ENCODE data around the gene PARD3. TPM values are rescaled to one million over a fixed set of nuclear protein-coding genes. Genes with fewer than 3 reads are reported as not detected.

Gene PARD3
- total RNA-seq, 1 experiment from 2014 or later: 51.8 TPM

DNA sequence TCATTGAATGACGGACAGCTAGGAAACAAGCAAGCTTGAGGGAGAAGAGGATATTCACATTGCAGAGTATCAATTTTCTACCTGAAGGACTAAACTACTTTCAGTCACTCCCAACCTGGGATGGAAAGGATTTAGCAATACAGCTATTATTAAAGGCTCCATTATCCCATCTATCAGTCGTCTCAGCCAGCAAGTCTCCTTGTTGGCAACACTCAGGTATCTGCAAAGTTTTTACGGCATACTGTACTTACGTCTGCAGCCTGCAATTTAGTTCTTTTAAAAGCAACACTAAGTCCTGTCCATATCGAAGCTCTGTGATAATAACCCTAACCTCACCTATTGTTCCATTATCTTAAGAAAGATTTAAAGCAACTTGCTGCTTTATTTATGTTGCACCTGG, 689.4 kb downstream of the PARD3 start:
- Mint-ChIP-seq H3K4me3 (no peak overlapping the region), H3K27ac (no peak overlapping the region), H3K36me3 (peaks cover 6% of the 10 kb centered on the region), H3K9me3 (peaks cover 6% of the 10 kb centered on the region; the same call in 1 of the 2 replicates), H3K4me1 (peaks cover 8% of the 10 kb centered on the region), H3K27me3 (ENCODE audit: low read depth) (no peaks in the 10 kb centered on the region)
- TF ChIP-seq, protein P1, sequence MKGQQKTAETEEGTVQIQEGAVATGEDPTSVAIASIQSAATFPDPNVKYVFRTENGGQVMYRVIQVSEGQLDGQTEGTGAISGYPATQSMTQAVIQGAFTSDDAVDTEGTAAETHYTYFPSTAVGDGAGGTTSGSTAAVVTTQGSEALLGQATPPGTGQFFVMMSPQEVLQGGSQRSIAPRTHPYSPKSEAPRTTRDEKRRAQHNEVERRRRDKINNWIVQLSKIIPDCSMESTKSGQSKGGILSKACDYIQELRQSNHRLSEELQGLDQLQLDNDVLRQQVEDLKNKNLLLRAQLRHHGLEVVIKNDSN (CRISPR knock-in tag; IDR thresholded peaks at IDR 0.05): no peak
- TF ChIP-seq SP1 (CRISPR knock-in tag; conservative IDR thresholded peaks at IDR 0.05): no peak
- no peak for TF ChIP-seq CBFB (CRISPR knock-in tag; IDR thresholded peaks at IDR 0.05; ENCODE audit: low read depth)
- no peak for TF ChIP-seq RORB (CRISPR knock-in tag; IDR thresholded peaks at IDR 0.05)
- TF ChIP-seq, protein P2, sequence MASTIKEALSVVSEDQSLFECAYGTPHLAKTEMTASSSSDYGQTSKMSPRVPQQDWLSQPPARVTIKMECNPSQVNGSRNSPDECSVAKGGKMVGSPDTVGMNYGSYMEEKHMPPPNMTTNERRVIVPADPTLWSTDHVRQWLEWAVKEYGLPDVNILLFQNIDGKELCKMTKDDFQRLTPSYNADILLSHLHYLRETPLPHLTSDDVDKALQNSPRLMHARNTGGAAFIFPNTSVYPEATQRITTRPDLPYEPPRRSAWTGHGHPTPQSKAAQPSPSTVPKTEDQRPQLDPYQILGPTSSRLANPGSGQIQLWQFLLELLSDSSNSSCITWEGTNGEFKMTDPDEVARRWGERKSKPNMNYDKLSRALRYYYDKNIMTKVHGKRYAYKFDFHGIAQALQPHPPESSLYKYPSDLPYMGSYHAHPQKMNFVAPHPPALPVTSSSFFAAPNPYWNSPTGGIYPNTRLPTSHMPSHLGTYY (CRISPR knock-in tag; IDR thresholded peaks at IDR 0.05): no peak
- no peak for TF ChIP-seq NFYB (CRISPR knock-in tag; conservative IDR thresholded peaks at IDR 0.05; ENCODE audit: low read depth)
- no peak for TF ChIP-seq ZNF416 (CRISPR knock-in tag; IDR thresholded peaks at IDR 0.05)
- TF ChIP-seq NR3C1 (CRISPR knock-in tag; conservative IDR thresholded peaks at IDR 0.05; ENCODE audit: low read depth): no peak
- TF ChIP-seq GABPB1 (CRISPR knock-in tag; IDR thresholded peaks at IDR 0.05): no peak
- TF ChIP-seq GTF2I (CRISPR knock-in tag; conservative IDR thresholded peaks at IDR 0.05): no peak
- TF ChIP-seq EMX1 (CRISPR knock-in tag; IDR thresholded peaks at IDR 0.05): no peak
- TF ChIP-seq, protein P3, sequence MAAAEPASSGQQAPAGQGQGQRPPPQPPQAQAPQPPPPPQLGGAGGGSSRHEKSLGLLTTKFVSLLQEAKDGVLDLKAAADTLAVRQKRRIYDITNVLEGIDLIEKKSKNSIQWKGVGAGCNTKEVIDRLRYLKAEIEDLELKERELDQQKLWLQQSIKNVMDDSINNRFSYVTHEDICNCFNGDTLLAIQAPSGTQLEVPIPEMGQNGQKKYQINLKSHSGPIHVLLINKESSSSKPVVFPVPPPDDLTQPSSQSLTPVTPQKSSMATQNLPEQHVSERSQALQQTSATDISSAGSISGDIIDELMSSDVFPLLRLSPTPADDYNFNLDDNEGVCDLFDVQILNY (CRISPR knock-in tag; IDR thresholded peaks at IDR 0.05): no peak
- TF ChIP-seq ESRRA (CRISPR knock-in tag; IDR thresholded peaks at IDR 0.05; ENCODE audit: borderline replicate concordance): no peak
- no peak for TF ChIP-seq FOXK1 (CRISPR knock-in tag; IDR thresholded peaks at IDR 0.05)
- TF ChIP-seq PRRX2 (CRISPR knock-in tag; IDR thresholded peaks at IDR 0.05): no peak
- TF ChIP-seq ZNF396 (CRISPR knock-in tag; IDR thresholded peaks at IDR 0.05; ENCODE audit: borderline replicate concordance): no peak
- TF ChIP-seq TCF7 (CRISPR knock-in tag; IDR thresholded peaks at IDR 0.05; ENCODE audit: low read depth): no peak
- no peak for ATAC-seq
- POLR2A ChIA-PET: no interaction called here
- no peak for DNase-seq (ENCODE audit: low spot score)
- CTCF ChIA-PET: no interaction called here

DNA sequence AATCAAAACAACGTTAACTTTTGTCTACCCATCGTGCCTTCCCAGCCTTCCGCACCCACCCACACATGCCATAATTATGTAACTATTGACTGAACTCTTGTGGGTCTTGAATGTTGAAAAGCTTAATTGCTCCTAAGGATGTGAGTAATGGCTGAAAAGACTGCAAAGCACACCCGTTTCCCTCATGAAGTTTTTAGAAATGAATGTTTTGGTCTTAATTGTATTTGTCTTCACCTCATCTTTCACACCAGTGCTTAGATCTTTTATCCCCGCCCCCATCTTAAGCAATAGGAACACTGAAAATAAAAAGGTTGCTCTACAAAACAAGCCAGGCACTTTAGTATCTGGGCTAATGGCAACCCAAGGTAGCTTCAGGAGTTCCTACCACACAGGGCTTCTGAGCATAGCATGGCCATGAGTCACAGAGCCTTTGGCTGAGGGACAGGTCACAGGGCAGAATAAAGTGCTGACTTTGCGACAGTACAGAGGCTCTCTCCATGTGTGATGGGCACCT, 690.5 kb downstream of the PARD3 start:
- Mint-ChIP-seq H3K27ac (no peak overlapping the region), H3K4me1 (peaks cover 8% of the 10 kb centered on the region), H3K4me3 (no peak overlapping the region), H3K36me3 (no peaks in the 10 kb centered on the region), H3K27me3 (ENCODE audit: low read depth) (no peaks in the 10 kb centered on the region), H3K9me3 (no peaks in the 10 kb centered on the region)
- CTCF ChIA-PET: no interaction called here
- ATAC-seq (no peak), DNase-seq (ENCODE audit: low spot score) (no peak)
- POLR2A ChIA-PET: no interaction called here
- TF ChIP-seq, protein P4, sequence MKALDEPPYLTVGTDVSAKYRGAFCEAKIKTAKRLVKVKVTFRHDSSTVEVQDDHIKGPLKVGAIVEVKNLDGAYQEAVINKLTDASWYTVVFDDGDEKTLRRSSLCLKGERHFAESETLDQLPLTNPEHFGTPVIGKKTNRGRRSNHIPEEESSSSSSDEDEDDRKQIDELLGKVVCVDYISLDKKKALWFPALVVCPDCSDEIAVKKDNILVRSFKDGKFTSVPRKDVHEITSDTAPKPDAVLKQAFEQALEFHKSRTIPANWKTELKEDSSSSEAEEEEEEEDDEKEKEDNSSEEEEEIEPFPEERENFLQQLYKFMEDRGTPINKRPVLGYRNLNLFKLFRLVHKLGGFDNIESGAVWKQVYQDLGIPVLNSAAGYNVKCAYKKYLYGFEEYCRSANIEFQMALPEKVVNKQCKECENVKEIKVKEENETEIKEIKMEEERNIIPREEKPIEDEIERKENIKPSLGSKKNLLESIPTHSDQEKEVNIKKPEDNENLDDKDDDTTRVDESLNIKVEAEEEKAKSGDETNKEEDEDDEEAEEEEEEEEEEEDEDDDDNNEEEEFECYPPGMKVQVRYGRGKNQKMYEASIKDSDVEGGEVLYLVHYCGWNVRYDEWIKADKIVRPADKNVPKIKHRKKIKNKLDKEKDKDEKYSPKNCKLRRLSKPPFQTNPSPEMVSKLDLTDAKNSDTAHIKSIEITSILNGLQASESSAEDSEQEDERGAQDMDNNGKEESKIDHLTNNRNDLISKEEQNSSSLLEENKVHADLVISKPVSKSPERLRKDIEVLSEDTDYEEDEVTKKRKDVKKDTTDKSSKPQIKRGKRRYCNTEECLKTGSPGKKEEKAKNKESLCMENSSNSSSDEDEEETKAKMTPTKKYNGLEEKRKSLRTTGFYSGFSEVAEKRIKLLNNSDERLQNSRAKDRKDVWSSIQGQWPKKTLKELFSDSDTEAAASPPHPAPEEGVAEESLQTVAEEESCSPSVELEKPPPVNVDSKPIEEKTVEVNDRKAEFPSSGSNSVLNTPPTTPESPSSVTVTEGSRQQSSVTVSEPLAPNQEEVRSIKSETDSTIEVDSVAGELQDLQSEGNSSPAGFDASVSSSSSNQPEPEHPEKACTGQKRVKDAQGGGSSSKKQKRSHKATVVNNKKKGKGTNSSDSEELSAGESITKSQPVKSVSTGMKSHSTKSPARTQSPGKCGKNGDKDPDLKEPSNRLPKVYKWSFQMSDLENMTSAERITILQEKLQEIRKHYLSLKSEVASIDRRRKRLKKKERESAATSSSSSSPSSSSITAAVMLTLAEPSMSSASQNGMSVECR (CRISPR knock-in tag; IDR thresholded peaks at IDR 0.05; ENCODE audit: borderline replicate concordance): no peak
- TF ChIP-seq, protein P5, sequence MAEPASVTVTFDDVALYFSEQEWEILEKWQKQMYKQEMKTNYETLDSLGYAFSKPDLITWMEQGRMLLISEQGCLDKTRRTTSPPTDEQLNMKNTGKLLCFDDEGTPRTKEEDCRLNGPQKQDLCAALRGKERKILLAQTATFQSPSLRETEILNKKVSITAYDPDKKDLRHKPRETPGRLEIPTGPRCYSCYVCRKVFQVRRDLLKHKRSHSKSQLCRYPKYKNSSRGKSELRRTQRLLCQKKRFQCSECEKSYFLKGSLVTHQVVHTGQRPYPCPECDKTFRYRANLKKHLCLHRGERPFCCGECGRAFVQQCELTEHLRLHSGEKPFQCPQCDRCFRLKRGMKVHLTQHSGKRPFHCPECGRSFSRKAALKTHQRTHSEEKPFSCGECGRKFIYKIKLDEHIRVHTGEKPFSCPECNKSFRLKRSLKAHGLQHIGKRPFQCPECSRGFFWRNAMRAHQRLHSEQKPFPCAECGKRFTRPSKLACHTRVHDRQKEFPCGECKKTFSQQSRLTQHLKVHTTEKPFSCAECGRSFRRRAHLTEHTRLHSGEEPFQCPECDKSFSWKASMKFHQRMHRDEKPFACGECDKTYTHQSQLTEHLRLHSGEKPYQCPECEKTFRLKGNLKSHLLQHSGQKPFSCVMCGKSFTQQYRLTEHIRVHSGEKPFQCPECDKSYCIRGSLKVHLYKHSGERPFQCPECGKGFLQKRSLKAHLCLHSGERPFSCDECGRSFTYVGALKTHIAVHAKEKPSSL (CRISPR knock-in tag; conservative IDR thresholded peaks at IDR 0.05): no peak
- no peak for TF ChIP-seq ATF1 (CRISPR knock-in tag; IDR thresholded peaks at IDR 0.05)
- no peak for TF ChIP-seq JUN (CRISPR knock-in tag; IDR thresholded peaks at IDR 0.05)
- no peak for TF ChIP-seq NFYB (CRISPR knock-in tag; conservative IDR thresholded peaks at IDR 0.05; ENCODE audit: low read depth)
- TF ChIP-seq CBFB (CRISPR knock-in tag; IDR thresholded peaks at IDR 0.05; ENCODE audit: low read depth): no peak
- TF ChIP-seq, protein P6, sequence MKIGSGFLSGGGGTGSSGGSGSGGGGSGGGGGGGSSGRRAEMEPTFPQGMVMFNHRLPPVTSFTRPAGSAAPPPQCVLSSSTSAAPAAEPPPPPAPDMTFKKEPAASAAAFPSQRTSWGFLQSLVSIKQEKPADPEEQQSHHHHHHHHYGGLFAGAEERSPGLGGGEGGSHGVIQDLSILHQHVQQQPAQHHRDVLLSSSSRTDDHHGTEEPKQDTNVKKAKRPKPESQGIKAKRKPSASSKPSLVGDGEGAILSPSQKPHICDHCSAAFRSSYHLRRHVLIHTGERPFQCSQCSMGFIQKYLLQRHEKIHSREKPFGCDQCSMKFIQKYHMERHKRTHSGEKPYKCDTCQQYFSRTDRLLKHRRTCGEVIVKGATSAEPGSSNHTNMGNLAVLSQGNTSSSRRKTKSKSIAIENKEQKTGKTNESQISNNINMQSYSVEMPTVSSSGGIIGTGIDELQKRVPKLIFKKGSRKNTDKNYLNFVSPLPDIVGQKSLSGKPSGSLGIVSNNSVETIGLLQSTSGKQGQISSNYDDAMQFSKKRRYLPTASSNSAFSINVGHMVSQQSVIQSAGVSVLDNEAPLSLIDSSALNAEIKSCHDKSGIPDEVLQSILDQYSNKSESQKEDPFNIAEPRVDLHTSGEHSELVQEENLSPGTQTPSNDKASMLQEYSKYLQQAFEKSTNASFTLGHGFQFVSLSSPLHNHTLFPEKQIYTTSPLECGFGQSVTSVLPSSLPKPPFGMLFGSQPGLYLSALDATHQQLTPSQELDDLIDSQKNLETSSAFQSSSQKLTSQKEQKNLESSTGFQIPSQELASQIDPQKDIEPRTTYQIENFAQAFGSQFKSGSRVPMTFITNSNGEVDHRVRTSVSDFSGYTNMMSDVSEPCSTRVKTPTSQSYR (CRISPR knock-in tag; IDR thresholded peaks at IDR 0.05): no peak
- TF ChIP-seq, protein P7, sequence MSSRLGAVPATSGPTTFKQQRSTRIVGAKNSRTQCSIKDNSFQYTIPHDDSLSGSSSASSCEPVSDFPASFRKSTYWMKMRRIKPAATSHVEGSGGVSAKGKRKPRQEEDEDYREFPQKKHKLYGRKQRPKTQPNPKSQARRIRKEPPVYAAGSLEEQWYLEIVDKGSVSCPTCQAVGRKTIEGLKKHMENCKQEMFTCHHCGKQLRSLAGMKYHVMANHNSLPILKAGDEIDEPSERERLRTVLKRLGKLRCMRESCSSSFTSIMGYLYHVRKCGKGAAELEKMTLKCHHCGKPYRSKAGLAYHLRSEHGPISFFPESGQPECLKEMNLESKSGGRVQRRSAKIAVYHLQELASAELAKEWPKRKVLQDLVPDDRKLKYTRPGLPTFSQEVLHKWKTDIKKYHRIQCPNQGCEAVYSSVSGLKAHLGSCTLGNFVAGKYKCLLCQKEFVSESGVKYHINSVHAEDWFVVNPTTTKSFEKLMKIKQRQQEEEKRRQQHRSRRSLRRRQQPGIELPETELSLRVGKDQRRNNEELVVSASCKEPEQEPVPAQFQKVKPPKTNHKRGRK (CRISPR knock-in tag; IDR thresholded peaks at IDR 0.05; ENCODE audit: borderline replicate concordance): no peak
